ENCODE data around the gene VPS54.

Gene VPS54

GRCh38 chr2:63846487-63846886, 172.7 kb downstream of the VPS54 start:
- Histone ChIP-seq H3K9me3 (ENCODE audit: control insufficient read depth, low read length) (no peaks in the 10 kb centered on the region), H3K27me3 (replicated peaks; ENCODE audit: control insufficient read depth, insufficient read depth, low read length) (no peaks in the 10 kb centered on the region), H3K9ac (ENCODE audit: low read length) (peak overlapping the region; percentile 93), H3K4me1 (ENCODE audit: control insufficient read depth, insufficient read depth, low read length) (peaks cover 73% of the 10 kb centered on the region), H3K4me3 (ENCODE audit: low read length) (peak overlapping the region; percentile 88), H3K36me3 (ENCODE audit: control insufficient read depth, insufficient read depth, low read length, severe bottlenecking) (no peaks in the 10 kb centered on the region)
- DNase-seq (ENCODE audit: low read depth): no peak

GRCh38 chr2:63845866-63846265, 173.4 kb downstream of the VPS54 start:
- H3K36me3 ChIP-seq (ENCODE audit: control insufficient read depth, insufficient read depth, low read length, severe bottlenecking): no peaks in the 10 kb centered on the region
- peaks cover 66% of the 10 kb centered on the region for H3K4me1 ChIP-seq (ENCODE audit: control insufficient read depth, insufficient read depth, low read length)
- no peaks in the 10 kb centered on the region for H3K27me3 ChIP-seq (replicated peaks; ENCODE audit: control insufficient read depth, insufficient read depth, low read length)
- H3K4me3 ChIP-seq (ENCODE audit: low read length): peak overlapping the region; percentile 88
- no peak for DNase-seq (ENCODE audit: low read depth)
- no peaks in the 10 kb centered on the region for H3K9me3 ChIP-seq (ENCODE audit: control insufficient read depth, low read length)
- peak overlapping the region; percentile 93 for H3K9ac ChIP-seq (ENCODE audit: low read length)

GRCh38 chr2:63844616-63845015, 174.6 kb downstream of the VPS54 start:
- Histone ChIP-seq H3K9ac (ENCODE audit: low read length) (peak overlapping the region; percentile 93), H3K4me3 (ENCODE audit: low read length) (peak overlapping the region; percentile 88), H3K36me3 (ENCODE audit: control insufficient read depth, insufficient read depth, low read length, severe bottlenecking) (no peaks in the 10 kb centered on the region), H3K4me1 (ENCODE audit: control insufficient read depth, insufficient read depth, low read length) (peaks cover 59% of the 10 kb centered on the region), H3K27me3 (replicated peaks; ENCODE audit: control insufficient read depth, insufficient read depth, low read length) (no peaks in the 10 kb centered on the region), H3K9me3 (ENCODE audit: control insufficient read depth, low read length) (no peaks in the 10 kb centered on the region)
- DNase-seq (ENCODE audit: low read depth): no peak

- no peak for DNase-seq (ENCODE audit: low read depth)
- Histone ChIP-seq H3K4me3 (ENCODE audit: low read length) (peak overlapping the region; percentile 88), H3K36me3 (ENCODE audit: control insufficient read depth, insufficient read depth, low read length, severe bottlenecking) (no peaks in the 10 kb centered on the region), H3K27me3 (replicated peaks; ENCODE audit: control insufficient read depth, insufficient read depth, low read length) (no peaks in the 10 kb centered on the region), H3K9ac (ENCODE audit: low read length) (peak overlapping the region; percentile 93), H3K4me1 (ENCODE audit: control insufficient read depth, insufficient read depth, low read length) (peaks cover 51% of the 10 kb centered on the region), H3K9me3 (ENCODE audit: control insufficient read depth, low read length) (no peaks in the 10 kb centered on the region)
Observed at GRCh38 chr2:63843791-63844190, 175.4 kb downstream of the VPS54 start.

- Histone ChIP-seq H3K9ac (ENCODE audit: low read length) (peak overlapping the region; percentile 93), H3K4me3 (ENCODE audit: low read length) (peak overlapping the region; percentile 88), H3K9me3 (ENCODE audit: control insufficient read depth, low read length) (no peaks in the 10 kb centered on the region), H3K36me3 (ENCODE audit: control insufficient read depth, insufficient read depth, low read length, severe bottlenecking) (no peaks in the 10 kb centered on the region), H3K27me3 (replicated peaks; ENCODE audit: control insufficient read depth, insufficient read depth, low read length) (no peaks in the 10 kb centered on the region), H3K4me1 (ENCODE audit: control insufficient read depth, insufficient read depth, low read length) (peaks cover 48% of the 10 kb centered on the region)
- DNase-seq (ENCODE audit: low read depth): no peak
Observed at GRCh38 chr2:63843093-63843492, 176.1 kb downstream of the VPS54 start.

- Histone ChIP-seq H3K4me1 (ENCODE audit: control insufficient read depth, insufficient read depth, low read length) (peaks cover 44% of the 10 kb centered on the region), H3K9me3 (ENCODE audit: control insufficient read depth, low read length) (no peaks in the 10 kb centered on the region), H3K9ac (ENCODE audit: low read length) (peak overlapping the region; percentile 93), H3K27me3 (replicated peaks; ENCODE audit: control insufficient read depth, insufficient read depth, low read length) (no peaks in the 10 kb centered on the region), H3K36me3 (ENCODE audit: control insufficient read depth, insufficient read depth, low read length, severe bottlenecking) (no peaks in the 10 kb centered on the region), H3K4me3 (ENCODE audit: low read length) (peak overlapping the region; percentile 88)
- DNase-seq (ENCODE audit: low read depth): peak; percentile 90
Observed at GRCh38 chr2:63842149-63843061, 176.8 kb downstream of the VPS54 start.
